ENCODE measurements around the gene ADPRHL1.
"Not testable (repeated sequence)": the region's sequence is repeated elsewhere in the genome, so short reads cannot be mapped to it uniquely, and the experiment has no call there.

ADPRHL1 gene

DNA sequence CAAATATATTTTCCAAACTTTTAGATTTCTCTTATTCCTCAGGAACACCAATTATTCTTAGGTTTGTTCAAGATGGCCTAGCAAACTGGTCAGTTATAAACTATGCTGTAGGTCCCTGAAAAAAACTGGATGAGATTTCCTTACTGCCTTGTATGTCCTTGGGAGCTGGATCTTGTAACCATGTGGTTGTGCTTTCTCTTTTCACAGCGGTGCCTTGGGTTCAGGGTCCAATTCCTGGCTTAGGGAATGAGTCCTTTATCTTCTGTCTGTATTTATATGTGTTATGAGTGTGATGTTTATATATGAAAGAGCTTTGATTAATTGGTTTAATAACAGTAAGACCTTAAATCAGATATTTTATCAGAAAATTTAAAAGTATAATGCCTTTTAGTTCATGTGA is 65.9 kb downstream of the ADPRHL1 start:
- no peak for DNase-seq (ENCODE audit: low read depth, low spot score)
- H3K27ac ChIP-seq = no peak overlapping the region

DNA sequence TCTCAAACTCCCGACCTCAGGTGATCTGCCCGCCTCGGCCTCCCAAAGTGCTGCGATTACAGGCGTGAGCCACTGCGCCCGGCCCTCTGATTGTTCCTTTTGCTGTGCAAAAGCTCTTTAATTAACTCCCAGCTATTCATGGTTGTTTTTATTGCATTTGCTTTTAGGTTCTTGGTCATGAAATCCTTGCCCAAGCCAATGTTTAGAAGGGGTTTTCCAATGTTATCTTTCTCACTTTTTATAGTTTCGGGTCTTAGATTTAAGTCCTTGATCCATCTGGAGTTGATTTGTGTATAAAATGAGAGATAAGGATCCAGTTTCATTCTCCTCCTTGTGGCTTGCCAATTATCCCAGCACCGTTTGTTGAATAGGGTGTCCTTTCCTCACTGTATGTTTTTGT is 70.2 kb downstream of the ADPRHL1 start:
- DNase-seq (ENCODE audit: low read depth, low spot score) = no peak
- H3K27ac ChIP-seq = no peak overlapping the region

DNA sequence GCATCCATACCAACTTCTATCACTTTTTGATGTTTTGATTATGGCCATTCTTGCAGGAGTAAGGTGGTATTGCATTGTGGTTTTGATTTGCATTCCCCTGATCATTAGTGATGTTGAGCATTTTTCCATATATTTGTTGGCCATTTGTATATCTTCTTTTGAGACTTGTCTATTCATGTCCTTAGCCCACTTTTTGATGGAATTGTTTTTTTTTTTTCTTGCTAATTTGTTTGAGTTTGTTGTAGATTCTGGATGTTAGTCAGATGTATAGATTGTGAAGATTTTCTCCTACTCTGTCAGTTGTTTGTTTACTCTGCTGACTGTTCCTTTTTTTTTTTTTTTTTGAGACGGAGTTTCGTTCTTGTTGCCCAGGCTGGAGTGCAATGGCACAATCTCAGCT is 70.7 kb downstream of the ADPRHL1 start:
- DNase-seq (ENCODE audit: low read depth, low spot score); H3K27ac ChIP-seq: not testable (repeated sequence)

DNA sequence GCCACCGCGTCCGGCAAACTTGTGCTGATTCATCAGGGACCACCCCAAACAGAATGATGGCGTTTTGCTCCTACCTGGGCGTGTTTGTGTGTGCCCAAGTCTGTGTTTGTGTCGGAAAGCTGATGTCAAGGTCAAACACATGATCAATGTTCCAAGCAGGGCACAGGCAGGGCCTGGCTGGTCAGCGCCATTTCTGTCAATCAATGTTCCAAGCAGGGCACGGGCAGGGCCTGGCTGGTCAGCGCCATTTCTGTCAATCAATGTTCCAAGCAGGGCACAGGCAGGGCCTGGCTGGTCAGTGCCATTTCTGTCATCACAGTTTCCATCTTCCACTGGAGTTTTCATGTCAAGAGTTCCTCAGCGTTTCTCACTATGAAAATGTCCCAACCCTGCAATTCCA is 74.5 kb downstream of the ADPRHL1 start:
- no peak for DNase-seq (ENCODE audit: low read depth, low spot score)
- no peak overlapping the region for H3K27ac ChIP-seq

DNA sequence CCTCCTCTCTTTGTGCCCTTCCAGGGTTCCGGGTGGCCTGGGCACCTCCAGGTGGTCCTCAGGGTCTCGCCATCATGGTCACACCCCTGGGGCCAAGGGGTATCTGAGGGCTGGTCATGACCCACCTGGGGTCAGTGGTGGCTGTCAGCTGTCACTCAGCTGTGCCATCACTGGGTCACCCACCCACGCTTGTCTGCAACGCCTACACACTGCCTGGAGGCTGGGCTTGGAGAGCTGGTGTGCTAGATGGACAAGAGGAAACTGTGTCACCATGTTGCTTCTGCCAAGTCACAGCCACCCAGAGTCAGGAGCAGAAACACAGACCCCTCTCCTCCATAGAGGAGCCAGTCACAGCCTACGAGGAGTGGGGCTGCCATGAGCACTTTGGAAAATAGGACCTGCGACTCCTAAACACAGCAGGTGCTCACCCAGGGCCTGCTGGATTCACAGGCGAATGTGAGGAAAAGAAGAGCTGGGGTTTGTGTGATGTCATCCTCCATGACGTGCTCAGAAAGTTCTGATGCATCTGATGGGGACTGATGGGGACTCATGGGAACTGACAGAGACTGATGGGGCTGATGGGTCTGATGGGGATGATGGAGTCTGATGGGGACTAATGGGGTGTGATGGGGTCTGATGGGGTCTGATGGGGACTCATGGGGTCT is 78.6 kb downstream of the ADPRHL1 start:
- no peak overlapping the region for H3K27ac ChIP-seq
- no peak for DNase-seq (ENCODE audit: low read depth, low spot score)

DNA sequence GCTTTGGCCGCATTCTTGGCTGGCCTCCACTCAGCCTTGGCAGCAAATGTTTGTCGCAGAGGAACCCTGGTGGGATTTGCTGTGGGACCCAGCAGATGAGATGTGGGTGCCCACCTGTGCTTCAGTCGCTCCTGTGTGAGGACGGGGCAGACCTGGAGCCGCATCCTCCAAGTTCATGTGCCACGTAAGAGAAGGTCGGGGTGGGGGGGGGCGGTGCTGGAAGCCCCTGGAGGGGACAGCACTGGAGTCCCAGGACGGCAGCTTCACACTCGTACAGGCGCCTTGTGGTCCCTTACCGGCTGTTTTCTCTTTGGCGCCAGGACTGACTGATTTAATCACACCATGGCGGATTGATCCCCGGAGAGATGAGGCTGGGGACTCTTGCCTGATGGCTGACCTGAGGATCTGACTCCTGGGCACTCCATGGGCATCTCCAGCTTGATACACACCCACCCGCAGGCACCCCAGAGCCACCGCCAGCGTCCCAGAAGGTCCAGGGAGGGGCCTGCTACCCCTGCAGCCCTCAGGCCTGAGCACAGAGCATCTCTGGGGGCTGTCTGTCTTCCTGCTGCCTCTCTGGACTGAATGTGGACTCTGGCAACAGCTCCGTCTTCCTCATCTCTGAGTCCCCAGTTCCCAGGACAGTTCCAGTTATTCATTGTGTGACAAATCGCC is 79.3 kb downstream of the ADPRHL1 start:
- H3K27ac ChIP-seq = no peak overlapping the region
- no peak for DNase-seq (ENCODE audit: low read depth, low spot score)

DNA sequence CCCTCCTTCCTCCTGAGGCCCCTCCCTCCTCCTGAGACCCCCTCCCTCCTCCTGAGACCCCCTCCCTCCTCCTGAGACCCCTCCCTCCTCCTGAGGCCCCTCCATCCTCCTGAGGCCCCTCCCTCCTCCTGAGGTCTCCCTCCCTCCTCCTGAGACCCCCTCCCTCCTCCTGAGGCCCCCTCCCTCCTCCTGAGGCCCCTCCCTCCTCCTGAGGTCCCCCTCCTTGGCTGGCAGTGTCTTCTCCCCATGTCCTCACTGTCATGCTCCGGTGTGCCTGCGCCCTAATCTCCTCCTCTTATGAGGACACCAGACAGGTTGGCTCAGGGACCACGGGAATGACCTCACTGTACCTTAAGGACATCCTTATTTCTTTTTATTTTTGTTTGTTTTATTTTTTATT is 81.6 kb downstream of the ADPRHL1 start:
- not testable (repeated sequence) for H3K27ac ChIP-seq; DNase-seq (ENCODE audit: low read depth, low spot score)

DNA sequence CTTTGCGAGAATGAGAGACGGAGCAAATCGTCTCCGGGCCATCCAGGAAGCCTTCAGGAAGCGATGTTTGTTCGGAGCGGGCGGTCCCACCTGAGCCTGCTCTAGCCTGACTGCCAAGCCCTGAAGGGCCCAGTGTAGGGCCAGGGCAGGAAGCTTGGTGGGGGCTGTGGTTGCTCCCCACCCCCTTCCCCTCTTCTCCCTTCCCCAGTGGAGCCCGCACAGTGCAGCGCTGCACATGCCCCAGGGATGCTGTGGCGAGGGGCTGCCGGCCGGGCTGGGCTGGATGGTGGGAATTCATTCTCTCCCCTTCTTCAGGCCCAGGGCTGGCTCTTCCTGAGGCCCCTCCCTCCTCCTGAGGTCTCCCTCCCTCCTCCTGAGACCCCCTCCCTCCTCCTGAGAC is 82.2 kb downstream of the ADPRHL1 start:
- no peak for DNase-seq (ENCODE audit: low read depth, low spot score)
- H3K27ac ChIP-seq = no peak overlapping the region

DNA sequence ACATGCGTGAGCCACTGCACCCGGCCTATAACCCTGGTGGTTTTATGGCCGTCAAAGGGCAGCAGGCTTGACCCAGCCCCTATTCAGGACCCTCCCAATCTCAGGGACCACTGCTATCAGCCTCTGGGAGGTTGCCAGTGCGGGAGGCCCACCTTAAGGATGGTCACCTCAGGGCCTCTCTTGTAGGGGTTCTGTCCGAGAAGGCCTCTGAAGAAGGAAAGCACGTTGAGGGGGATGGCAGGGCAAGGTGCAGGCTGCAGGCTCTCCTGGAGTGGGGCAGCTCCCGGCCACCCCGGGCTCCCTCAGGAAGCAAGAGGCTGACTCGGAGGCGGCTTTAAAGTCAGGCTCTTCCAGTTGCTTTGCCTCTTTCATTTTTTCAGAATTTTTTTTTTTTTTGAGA is 83.4 kb downstream of the ADPRHL1 start:
- H3K27ac ChIP-seq = no peak overlapping the region
- DNase-seq (ENCODE audit: low read depth, low spot score) = no peak

DNA sequence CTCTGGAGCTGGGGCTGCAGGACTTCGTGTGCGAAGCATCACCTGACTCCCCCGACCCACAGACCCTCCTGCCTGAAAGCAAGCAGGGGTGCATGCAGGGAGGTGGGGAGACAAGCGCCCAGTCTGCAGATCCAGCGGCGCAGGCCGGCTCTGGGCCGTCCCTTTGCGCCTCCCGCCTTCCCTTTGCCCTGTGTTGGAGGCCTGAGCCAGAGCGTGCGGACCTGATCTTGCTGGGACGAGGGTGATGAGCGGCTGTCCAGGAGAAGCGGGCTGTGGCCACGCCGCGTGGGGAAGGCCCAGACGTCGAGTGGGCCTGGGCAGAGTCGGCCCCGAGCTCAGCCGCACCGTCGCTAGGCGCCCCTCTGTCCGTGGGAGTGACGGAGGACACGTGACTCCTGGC is 84.1 kb downstream of the ADPRHL1 start:
- no peak for DNase-seq (ENCODE audit: low read depth, low spot score)
- no peak overlapping the region for H3K27ac ChIP-seq

DNA sequence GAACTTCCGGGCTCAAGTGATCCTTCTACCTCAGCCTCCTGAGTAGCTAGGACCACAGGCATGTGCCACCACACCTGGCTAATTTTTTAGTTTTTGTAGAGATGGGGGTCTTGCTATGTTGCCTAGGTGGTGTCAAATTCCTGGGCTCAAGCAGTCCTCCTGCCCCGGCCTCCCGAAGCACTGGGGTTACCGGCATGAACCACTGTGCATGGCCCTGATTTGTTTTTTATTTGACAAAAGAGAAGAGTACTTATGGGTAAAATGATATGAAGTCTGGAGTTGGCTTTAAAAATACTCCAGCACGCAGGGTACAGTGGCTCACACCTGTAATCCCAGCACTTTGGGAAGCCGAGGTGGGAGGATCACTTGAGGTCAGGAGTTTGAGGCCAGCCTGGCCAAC is 84.9 kb downstream of the ADPRHL1 start:
- not testable (repeated sequence) for DNase-seq (ENCODE audit: low read depth, low spot score); H3K27ac ChIP-seq

DNA sequence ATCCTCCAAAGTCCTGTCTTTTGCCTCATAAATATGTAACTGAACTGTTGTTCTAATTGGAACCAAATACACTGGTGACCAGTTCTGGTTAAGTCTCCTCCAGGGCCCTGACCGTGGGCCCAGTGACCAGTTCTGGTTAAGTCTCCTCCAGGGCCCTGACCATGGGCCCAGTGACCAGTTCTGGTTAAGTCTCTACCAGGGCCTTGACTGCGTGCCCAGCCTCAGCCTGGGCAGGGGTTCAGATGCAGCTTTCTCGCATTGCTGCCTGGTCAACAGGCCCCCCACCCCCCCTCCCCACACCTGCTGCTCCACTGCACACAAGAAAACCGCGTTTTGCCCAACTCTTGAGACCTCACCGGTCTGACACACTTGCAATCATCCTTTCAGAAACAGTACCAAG is 85.5 kb downstream of the ADPRHL1 start:
- DNase-seq (ENCODE audit: low read depth, low spot score) = no peak
- no peak overlapping the region for H3K27ac ChIP-seq

DNA sequence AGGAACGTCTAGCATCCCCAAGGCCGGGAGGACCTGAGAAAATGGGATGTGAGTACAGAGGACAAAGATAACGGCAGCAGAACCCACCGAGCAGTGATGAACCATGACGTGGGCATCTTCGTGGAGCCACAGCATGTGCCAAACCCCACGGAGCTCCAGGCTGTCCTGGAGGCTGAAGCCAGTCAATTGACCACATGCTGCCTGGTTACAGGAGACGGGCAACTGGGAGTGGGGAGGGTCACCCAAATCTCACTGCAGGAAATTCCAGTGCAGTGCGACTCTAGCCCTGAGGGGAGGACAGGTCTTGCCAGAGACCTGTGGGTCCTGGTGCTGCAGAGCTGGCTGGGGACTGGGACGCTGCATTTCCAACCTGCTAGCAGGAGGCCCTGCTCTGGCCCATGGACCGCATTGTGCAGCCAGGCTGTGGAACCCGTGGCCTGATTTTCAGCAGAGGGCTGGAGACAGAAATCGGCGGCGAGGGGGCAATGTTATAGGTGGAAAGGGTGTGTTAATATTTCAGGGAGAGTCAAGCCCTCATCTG is 86.2 kb downstream of the ADPRHL1 start:
- no peak for DNase-seq (ENCODE audit: low read depth, low spot score)
- no peak overlapping the region for H3K27ac ChIP-seq

DNA sequence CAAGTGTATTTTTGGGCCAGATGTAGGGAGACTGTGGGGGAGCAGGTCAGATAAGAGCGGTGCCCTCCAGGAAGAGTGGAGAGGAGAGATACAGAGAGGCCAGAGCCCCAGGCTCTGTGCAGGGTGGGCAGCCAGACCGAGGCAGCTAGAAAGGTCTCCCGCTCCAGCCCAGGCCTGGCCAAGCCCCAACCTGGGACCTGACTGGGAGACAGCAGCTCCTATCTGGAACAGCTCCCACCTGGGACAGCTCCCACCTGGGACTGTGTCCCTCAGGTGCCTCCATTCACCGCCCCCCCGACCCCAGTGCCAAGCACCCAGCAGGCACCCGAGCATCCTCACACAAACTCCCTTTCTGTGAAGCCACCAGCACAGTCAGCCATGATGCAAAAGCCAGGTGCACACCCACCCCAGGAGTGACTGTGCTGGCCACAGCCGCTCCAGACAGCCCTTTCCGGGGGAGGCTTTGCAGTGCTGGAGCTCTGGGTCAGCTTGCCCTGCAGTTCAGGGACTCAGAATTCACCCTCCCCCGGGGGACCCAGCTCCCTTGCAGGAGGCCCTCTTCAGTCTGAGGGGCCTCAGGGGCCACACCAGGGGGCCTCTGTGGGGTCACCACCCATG is 87.2 kb downstream of the ADPRHL1 start:
- DNase-seq (ENCODE audit: low read depth, low spot score) = no peak
- H3K27ac ChIP-seq = no peak overlapping the region

DNA sequence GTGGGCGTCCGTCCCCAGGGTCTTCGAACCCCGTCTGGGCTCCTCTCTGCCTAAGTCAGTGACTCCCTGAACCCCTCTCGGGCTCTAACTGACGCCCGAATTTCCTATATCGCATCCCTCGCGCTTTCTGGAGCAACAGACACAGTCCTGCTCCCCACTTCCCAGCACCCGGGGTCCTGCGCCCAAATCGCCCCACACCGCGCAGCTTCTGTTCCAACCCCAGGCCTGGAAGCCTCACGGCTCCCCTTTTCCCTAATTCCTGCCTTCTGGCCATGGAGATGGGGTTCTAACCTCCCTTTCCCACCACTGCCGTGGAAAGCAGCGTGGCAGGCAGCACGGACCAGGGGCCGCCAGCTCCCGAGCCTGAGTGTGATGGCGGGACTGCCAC is 87.7 kb downstream of the ADPRHL1 start:
- no peak for DNase-seq (ENCODE audit: low read depth, low spot score)
- no peak overlapping the region for H3K27ac ChIP-seq

DNA sequence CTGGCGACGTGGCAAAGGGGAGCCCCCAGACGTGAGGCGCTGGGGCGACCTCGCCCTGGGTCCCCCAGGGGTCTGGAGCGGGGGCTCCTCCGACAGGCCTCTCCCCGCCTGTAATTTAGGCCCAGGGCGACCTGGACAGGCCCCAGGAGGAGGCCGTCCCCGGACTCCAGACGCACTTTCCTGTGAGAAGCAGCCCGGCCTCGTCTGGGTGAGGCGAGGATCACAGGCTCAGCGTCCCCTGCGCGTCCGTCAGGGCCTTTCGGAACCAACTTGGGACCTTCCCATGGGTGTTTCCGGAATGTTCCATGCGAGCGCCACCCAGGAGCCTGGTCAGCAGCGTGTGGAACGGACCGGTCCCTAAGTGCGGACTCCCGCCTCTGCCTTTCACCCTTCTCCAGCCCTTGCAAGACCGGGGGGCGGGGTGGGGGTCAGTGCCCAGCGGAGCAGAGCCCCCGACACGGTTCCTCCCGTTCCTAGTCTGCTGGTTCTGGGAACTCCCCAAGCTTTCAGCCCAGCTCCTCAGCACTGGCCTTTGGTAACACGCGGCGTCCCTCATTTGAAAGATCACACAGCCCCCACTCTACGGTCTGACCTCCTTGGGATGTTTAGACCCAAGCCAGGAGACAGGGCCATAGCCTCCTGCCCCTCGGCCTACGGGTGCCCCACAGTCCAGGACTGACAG is 88.2 kb downstream of the ADPRHL1 start:
- H3K27ac ChIP-seq = no peak overlapping the region

DNA sequence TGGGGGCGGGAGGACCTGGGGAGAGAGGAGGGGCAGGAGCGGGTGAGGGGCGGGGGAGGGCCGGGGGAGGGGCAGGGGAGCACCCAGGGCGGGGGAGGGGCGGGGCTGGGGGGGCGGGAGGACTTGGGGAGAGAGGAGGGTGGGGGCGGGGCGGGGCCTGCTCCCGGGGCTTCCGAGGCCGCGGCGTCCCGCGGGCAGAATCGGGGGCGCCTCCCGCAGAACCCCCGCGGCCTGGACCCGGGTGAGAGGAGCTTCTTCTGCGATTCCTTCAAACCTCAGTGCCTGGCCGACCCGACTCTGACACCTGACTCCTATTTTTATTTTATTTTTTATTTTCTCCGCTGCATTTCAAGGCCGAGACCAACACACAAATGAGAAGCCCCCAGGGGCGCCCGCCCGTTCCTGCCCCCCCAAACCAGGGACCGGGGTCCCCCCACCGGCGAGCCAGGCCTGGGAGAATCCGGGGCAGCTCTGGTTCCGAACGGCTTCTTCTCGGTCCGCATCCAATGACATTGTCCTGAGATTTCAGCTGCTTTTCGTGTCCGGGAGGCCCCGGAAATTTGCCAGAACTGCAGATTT is 88.9 kb downstream of the ADPRHL1 start:
- DNase-seq (ENCODE audit: low read depth, low spot score) = no peak
- H3K27ac ChIP-seq = no peak overlapping the region

More for the DNA sequence above, 88.2 kb downstream of the ADPRHL1 start:
- DNase-seq (ENCODE audit: low read depth, low spot score) = no peak

DNA sequence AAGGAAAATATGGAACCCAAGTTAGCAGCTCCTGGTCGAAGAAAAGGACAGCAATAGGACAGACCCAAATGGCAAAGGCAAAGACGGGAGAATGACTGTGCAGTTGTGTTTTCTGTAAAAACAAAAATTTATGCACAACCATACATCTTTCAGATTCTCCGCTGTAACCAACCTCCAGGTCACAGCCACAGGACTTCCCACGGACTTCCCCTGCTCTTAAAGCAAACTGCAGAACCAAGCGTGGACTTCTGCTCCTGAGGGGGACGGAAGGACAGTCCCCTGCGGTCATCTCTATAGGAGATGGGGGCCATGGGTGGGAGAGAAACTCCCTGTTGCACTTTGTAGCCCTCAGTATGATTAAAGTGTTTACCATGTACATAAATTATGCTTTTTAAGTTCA is 91.9 kb downstream of the ADPRHL1 start:
- no peak overlapping the region for H3K27ac ChIP-seq
- no peak for DNase-seq (ENCODE audit: low read depth, low spot score)

DNA sequence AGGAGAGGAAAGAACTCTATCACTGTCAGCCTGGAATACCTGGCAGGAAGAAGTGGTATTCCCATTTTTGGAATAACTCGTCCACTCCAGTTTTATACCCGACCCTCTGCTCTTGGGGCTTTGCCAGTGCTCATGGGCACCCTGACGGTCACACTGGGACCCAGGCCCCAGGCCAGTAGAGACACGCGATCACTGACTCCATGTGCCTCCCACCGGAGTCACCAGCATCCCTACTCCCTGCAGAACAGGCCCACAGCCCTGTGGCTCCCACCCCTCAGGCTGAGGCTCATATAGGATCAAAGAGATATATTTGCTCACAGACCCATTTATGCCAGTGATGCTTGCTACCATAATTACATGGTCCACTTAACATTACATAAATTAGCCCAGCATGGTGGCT is 92.8 kb downstream of the ADPRHL1 start:
- H3K27ac ChIP-seq = no peak overlapping the region
- DNase-seq (ENCODE audit: low read depth, low spot score) = no peak

DNA sequence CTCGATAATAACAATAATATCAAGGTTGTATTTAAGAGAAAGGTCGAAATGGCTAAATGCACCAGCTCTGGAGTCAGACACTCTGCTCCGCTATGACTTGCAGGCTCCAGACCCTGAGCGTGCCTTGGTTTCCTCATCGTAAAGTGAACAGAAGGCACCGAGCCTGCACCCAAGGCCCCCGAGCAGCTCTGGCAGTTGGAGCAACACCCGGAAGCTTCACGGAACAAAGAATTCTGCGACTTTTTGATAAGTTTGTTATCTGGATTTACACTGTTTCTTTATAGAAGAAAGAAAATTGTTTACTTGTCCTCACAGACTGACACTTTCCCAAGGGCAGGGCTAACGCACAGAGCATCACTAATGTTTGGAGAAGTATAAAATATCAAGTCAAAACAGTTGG is 93.7 kb downstream of the ADPRHL1 start:
- no peak for DNase-seq (ENCODE audit: low read depth, low spot score)
- H3K27ac ChIP-seq = no peak overlapping the region
